GM18517 (cell line): ENCODE results near the gene PCIF1.
"Not testable (repeated sequence)": the region's sequence is repeated elsewhere in the genome, so short reads cannot be mapped to it uniquely, and the experiment has no call there.

ENCODE experiments used
- ATAC-seq: cut with Tn5 transposase; IDR thresholded peaks from one replicate; pipeline ENCODE4 v1.9.1; 2021; ENCODE audit warnings: mild to moderate bottlenecking, moderate library complexity; ENCODE audit not compliant: unreplicated experiment

PCIF1 gene

GRCh38 chr20:45988830-45989229 lies 54.3 kb downstream of the PCIF1 start:
- ATAC-seq, result not testable (repeated sequence)

DNA sequence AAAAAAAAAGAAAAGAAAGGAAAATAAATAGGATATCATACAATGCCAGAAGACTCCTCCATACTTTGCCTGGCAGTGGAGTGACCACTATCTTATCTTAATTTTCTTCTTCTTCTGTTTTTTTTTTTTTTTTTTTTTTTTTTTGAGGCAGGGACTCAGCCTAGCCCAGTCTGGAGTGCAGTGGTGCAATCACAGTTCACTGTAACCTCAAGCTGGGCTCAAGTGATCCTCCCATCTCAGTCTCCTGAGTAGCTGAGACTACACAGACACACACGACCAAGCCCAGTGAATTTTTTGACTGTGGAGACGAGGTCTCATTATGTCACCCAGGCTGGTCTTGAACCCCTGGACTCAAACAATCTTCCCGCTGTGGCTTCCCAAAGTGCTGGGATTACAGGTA lies 57.1 kb downstream of the PCIF1 start:
- no peak for ATAC-seq

- no peak for ATAC-seq
These were observed 58.9 kb downstream of the PCIF1 start for GRCh38 chr20:45993197-45993951.

GRCh38 chr20:45994761-45995493 lies 60.4 kb downstream of the PCIF1 start:
- no peak for ATAC-seq

DNA sequence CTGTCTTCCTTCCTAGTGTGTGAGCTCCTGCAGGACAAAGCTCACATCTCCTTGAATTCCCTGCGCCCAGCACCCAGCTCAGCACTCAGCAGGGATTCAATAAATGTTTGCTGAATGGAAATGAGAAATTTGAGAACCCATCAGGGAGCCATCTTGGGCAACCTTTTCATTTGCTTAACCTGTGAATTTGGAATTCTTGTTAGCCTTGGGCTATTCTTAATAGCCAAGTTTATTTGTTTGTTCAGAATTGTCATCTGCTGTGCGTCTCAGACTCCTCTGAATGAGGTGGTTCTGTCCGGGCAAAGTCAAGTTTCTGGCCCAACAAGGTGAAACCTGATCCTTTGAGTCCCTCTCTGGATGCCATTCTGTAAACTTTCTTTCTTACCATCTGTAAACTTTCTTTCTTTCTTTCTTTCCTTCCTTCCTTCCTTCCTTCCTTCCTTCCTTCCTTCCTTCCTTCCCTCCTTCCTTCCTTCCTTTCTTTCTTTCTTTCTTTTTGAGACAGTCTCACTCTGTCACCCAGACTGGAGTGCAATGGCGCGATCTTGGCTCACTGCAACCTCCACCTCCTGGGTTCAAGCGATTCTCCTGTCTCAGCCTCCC lies 61.1 kb downstream of the PCIF1 start:
- ATAC-seq, result not testable (repeated sequence)

DNA sequence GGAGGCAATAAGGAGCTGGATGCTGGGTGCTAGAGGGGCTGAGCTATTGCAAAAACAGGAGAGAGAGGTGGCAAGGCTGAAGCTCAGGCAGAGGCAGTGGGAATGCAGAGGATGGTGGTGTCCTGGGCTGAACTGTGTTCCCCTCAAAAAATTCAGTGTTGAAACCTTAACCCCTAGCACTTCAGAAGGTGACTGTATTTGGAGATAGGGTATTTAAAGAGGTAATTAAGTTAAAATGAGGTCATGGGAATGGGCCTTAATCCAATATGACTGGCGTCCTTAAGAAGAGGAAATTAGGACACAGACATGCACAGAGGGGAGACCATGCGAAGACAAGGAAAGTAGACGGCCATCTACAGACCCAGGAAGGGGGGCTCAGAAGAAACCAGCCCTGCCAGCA lies 62.7 kb downstream of the PCIF1 start:
- ATAC-seq, result no peak
